PC-9 (cell line): ENCODE data around the gene TMX4. TPM values are rescaled to one million over a fixed set of nuclear protein-coding genes. Genes with fewer than 3 reads are reported as not detected.
"Not testable (repeated sequence)": the region's sequence is repeated elsewhere in the genome, so short reads cannot be mapped to it uniquely, and the experiment has no call there.

Source experiments
- BruUV-seq: library from RNA; stranded (reverse); fragments of 400-500 nt; replicated peaks from 2 replicates; lab custom pipeline; 2021; lab: Mats Ljungman, UMichigan
- CTCF ChIA-PET: fragments of 300-600 bp; sonication (Branson Sonifier 250); formaldehyde crosslinking; loops from one replicate; lab custom pipeline; 2022; ENCODE audit warnings: antibody characterized with exemption; lab: Charles Lee
- POLR2A ChIA-PET: fragments of 300-600 bp; sonication (Branson Sonifier 250); formaldehyde crosslinking; loops from one replicate; lab custom pipeline; 2022; ENCODE audit warnings: antibody characterized with exemption; ENCODE audit not compliant: unreplicated experiment; lab: Charles Lee
- DNase-seq, 2 experiments: peaks; one replicate each; pipeline versions ENCODE4 v3.0.0 to v3.0.0-alpha.2; 2015 to 2022; ENCODE audit warnings: mixed read lengths in 1 of 2
- H2AFZ ChIP-seq: fragments of 200-600 bp; sonication (generic); 2 replicates; pipeline ENCODE4 v1.8.1; 2017; ENCODE audit warnings: antibody characterized with exemption
- H3F3A ChIP-seq: fragments of 200-600 bp; sonication (generic); 2 replicates; pipeline ENCODE4 v1.8.1; 2017; ENCODE audit warnings: antibody characterized with exemption, mild to moderate bottlenecking, low read depth; ENCODE audit not compliant: insufficient read depth
- H3K27ac ChIP-seq: fragments of 200-600 bp; sonication (generic); 2 replicates; pipeline ENCODE4 v1.6.1; 2016; ENCODE audit warnings: mixed run types
- H3K27me3 ChIP-seq: fragments of 200-600 bp; sonication (generic); 2 replicates; pipeline ENCODE4 v1.6.1; 2016; ENCODE audit warnings: low read depth, mixed run types; ENCODE audit not compliant: insufficient read depth
- H3K36me3 ChIP-seq: fragments of 200-600 bp; sonication (generic); 2 replicates; pipeline ENCODE4 v1.6.1; 2016; ENCODE audit warnings: low read depth, mixed run types
- H3K4me1 ChIP-seq: fragments of 200-600 bp; sonication (generic); replicated peaks from 2 replicates; pipeline ENCODE4 v1.6.1; 2016; ENCODE audit warnings: mixed run types; ENCODE audit not compliant: insufficient read depth
- H3K4me2 ChIP-seq: fragments of 200-600 bp; sonication (generic); 2 replicates; pipeline ENCODE4 v1.6.1; 2017; ENCODE audit warnings: mixed run types
- H3K4me3 ChIP-seq: fragments of 200-600 bp; sonication (generic); 2 replicates; pipeline ENCODE4 v1.6.1; 2016; ENCODE audit warnings: mixed run types
- H3K79me2 ChIP-seq: fragments of 200-600 bp; sonication (generic); 2 replicates; pipeline ENCODE4 v1.6.1; 2017; ENCODE audit warnings: low read depth, mixed run types
- H3K9me2 ChIP-seq: fragments of 200-600 bp; sonication (generic); 2 replicates; pipeline ENCODE4 v1.8.1; 2017; ENCODE audit warnings: mild to moderate bottlenecking; ENCODE audit not compliant: insufficient read depth
- H3K9me3 ChIP-seq: fragments of 200-600 bp; sonication (generic); 2 replicates; pipeline ENCODE4 v1.8.1; 2016; ENCODE audit warnings: low read depth; ENCODE audit not compliant: insufficient read depth
- H4K20me1 ChIP-seq: fragments of 200-600 bp; sonication (generic); 2 replicates; pipeline ENCODE4 v1.8.1; 2017; ENCODE audit not compliant: insufficient read depth
- CTCF ChIP-seq: fragments of 200-600 bp; sonication (generic); conservative IDR thresholded peaks from 2 replicates; pipeline ENCODE4 v1.6.1; 2017; ENCODE audit warnings: mixed run types, antibody characterized with exemption, mild to moderate bottlenecking, moderate library complexity
- EZH2 ChIP-seq: fragments of 200-600 bp; sonication (generic); IDR thresholded peaks from 2 replicates; pipeline ENCODE4 v1.8.0; 2017; ENCODE audit warnings: antibody characterized with exemption, low read depth
- intact Hi-C: fragments of 100-400 bp; cut with micrococcal nuclease; formaldehyde crosslinking; loops from one replicate; pipeline ENCODE4 v1.10.0; 2022; ENCODE audit not compliant: unreplicated experiment
- total RNA-seq: library from RNA; stranded (reverse); gene quantifications from 2 replicates; pipeline ENCODE4 v1.2.3, GENCODE V29; 2021

The TMX4 gene
- total RNA-seq, 1 experiment from 2014 or later, result 7.5 TPM

- no peak overlapping the region for H3K27ac ChIP-seq
- no peak overlapping the region for H3K4me2 ChIP-seq
- H2AFZ ChIP-seq, result no peak overlapping the region
- H4K20me1 ChIP-seq, result no peaks in the 10 kb centered on the region
- H3K4me3 ChIP-seq, result no peak overlapping the region
- H3K9me2 ChIP-seq, result no peaks in the 10 kb centered on the region
- H3K36me3 ChIP-seq, result no peaks in the 10 kb centered on the region
- POLR2A ChIA-PET, result no interaction called here
- H3K9me3 ChIP-seq, result no peaks in the 10 kb centered on the region
- no peaks in the 10 kb centered on the region for H3K4me1 ChIP-seq
- no peak for DNase-seq
- peaks cover 26% of the 10 kb centered on the region for H3K27me3 ChIP-seq
- no peaks in the 10 kb centered on the region for H3F3A ChIP-seq
- no TSS peak for BruUV-seq
- CTCF ChIA-PET, result no interaction called here
- TF ChIP-seq EZH2 (no peak), CTCF (no peak)
- intact Hi-C loops, result no loop called here
- no peaks in the 10 kb centered on the region for H3K79me2 ChIP-seq
Observed at GRCh38 chr20:7959484-7959883, 60.1 kb downstream of the TMX4 start.

GRCh38 chr20:7956561-7956960 lies 63.0 kb downstream of the TMX4 start:
- H3K36me3 ChIP-seq, H3K4me3 ChIP-seq, CTCF ChIA-PET, H3K9me3 ChIP-seq, H3K79me2 ChIP-seq, POLR2A ChIA-PET, H3K4me1 ChIP-seq, BruUV-seq, H3K27ac ChIP-seq, intact Hi-C loops, H3K9me2 ChIP-seq, H2AFZ ChIP-seq, DNase-seq, H3K4me2 ChIP-seq, H4K20me1 ChIP-seq, H3F3A ChIP-seq: not testable (repeated sequence)
- H3K27me3 ChIP-seq, result peaks cover 28% of the 10 kb centered on the region

GRCh38 chr20:7950387-7950786 lies 69.2 kb downstream of the TMX4 start:
- Histone ChIP-seq H3K4me1 (no peaks in the 10 kb centered on the region), H4K20me1 (no peaks in the 10 kb centered on the region), H3F3A (no peaks in the 10 kb centered on the region), H3K9me3 (no peaks in the 10 kb centered on the region), H3K79me2 (no peaks in the 10 kb centered on the region), H3K27ac (no peak overlapping the region), H3K4me3 (no peak overlapping the region), H3K27me3 (peaks cover 10% of the 10 kb centered on the region; the same call in 1 of the 2 replicates), H2AFZ (no peak overlapping the region), H3K36me3 (no peaks in the 10 kb centered on the region), H3K4me2 (no peak overlapping the region), H3K9me2 (no peaks in the 10 kb centered on the region)
- POLR2A ChIA-PET, result no interaction called here
- BruUV-seq, result no TSS peak
- DNase-seq, result no peak
- CTCF ChIA-PET, result no interaction called here
- TF ChIP-seq CTCF (no peak), EZH2 (no peak)
- intact Hi-C loops, result no loop called here

- intact Hi-C loops, result no loop called here
- no peak overlapping the region for H3K4me2 ChIP-seq
- H3K9me3 ChIP-seq, result no peaks in the 10 kb centered on the region
- H4K20me1 ChIP-seq, result no peaks in the 10 kb centered on the region
- no peak overlapping the region for H3K27ac ChIP-seq
- no peak for TF ChIP-seq CTCF
- no peak for TF ChIP-seq EZH2
- CTCF ChIA-PET, result no interaction called here
- DNase-seq, result no peak
- H3K79me2 ChIP-seq, result no peaks in the 10 kb centered on the region
- no TSS peak for BruUV-seq
- no peaks in the 10 kb centered on the region for H3K9me2 ChIP-seq
- H3K36me3 ChIP-seq, result no peaks in the 10 kb centered on the region
- no peaks in the 10 kb centered on the region for H3K4me1 ChIP-seq
- no peak overlapping the region for H2AFZ ChIP-seq
- POLR2A ChIA-PET, result no interaction called here
- H3F3A ChIP-seq, result no peaks in the 10 kb centered on the region
- H3K4me3 ChIP-seq, result no peak overlapping the region
- H3K27me3 ChIP-seq, result peaks cover 26% of the 10 kb centered on the region; the same call in 1 of the 2 replicates
Observed at GRCh38 chr20:7943891-7944290, 75.7 kb downstream of the TMX4 start.
